Thoracic aorta (tissue), 2 donors: ENCODE results near the gene LAMA5. TPM values are rescaled to one million over a fixed set of nuclear protein-coding genes. Genes with fewer than 3 reads are reported as not detected.

Experiments used
- ATAC-seq: fragments of 150-250 bp; one replicate; pipeline ENCODE4 v1.8.0; 2017; ENCODE audit warnings: low read depth; ENCODE audit not compliant: insufficient number of reproducible peaks, low FRiP score
- DNase-seq: peaks from one replicate; pipeline ENCODE4 v3.0.0-alpha.2; 2020; ENCODE audit warnings: low spot score
- H3K27ac ChIP-seq, 2 donors: fragments of 200-600 bp; sonication (generic); 1 replicate in 1 of 2; 2 replicates in 1 of 2; pipeline ENCODE4 v1.5.1; 2016; ENCODE audit warnings: mild to moderate bottlenecking in 2 of 2, moderate library complexity in 2 of 2
- H3K27me3 ChIP-seq: fragments of 200-600 bp; sonication (generic); replicated peaks from 2 replicates; pipeline ENCODE4 v1.6.0; 2016; ENCODE audit warnings: mild to moderate bottlenecking; ENCODE audit not compliant: insufficient read depth
- H3K36me3 ChIP-seq: fragments of 200-600 bp; sonication (generic); one replicate; pipeline ENCODE4 v1.5.1; 2016
- H3K4me1 ChIP-seq, 2 donors: fragments of 200-600 bp; sonication (generic); 1 replicate in 1 of 2; 2 replicates in 1 of 2; pipeline versions ENCODE4 v1.5.1 to v1.6.0; 2016; ENCODE audit warnings: low read depth in 2 of 2, mild to moderate bottlenecking in 1 of 2; ENCODE audit not compliant: control insufficient read depth in 1 of 2
- H3K4me3 ChIP-seq: fragments of 200-600 bp; sonication (generic); 2 replicates; pipeline ENCODE4 v1.5.1; 2016; ENCODE audit warnings: mild to moderate bottlenecking
- H3K9me3 ChIP-seq: fragments of 200-600 bp; sonication (generic); 2 replicates; pipeline ENCODE4 v1.5.1; 2016
- total RNA-seq, 2 donors: library from RNA; depleted of rRNA; stranded (reverse); fragments of >200 nt; gene quantifications; one replicate each; pipeline versions ENCODE4 v1.1.0 to v1.2.3, GENCODE V29; 2016
- TF ChIP-seq, protein P1 (sequence below): fragments of 200-600 bp; sonication (generic); IDR thresholded peaks from one replicate; pipeline ENCODE4 v1.5.1; 2019; ENCODE audit warnings: antibody characterized with exemption

The LAMA5 gene
- total RNA-seq, 2 donors from 2014 or later, result 289 to 333 TPM

DNA sequence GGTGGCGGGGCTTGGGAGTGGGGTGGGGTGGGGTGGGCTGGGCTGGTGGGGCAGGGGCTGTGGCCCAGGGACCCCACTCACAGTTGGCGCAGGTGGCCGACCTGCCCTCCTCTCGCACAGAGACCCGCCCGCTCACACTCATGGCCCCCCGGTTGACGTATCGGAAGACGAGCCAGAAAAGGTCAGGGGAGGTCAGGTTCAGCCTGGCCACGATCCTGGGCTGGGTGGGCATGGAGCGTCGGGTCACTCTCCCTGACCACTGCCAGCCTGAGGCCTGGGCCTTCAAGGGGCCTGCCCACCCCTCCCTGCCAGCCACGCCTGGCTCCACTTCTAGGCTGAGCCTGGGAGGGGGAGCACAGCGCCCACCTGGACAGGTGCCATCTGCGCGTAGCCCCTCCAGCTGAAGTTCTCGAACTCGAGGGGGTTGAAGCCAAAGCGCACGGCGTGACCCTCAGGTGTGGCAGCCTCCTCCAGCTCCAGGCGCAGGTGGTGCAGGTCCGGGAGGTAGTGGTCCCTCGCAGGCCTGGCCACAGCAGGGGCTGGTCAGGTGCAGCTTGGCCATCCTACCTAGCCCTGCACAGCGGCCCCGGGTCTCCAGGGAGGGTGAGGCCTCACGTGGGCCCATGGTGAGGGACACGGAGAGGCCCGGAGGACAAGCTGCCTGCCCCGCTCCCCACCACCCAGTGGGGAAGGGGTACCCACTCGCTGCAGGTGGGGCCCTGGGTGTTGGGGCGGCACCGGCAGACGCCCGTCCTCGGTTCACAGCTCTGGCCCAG, 33.1 kb downstream of the LAMA5 start:
- H3K9me3 ChIP-seq, result no peaks in the 10 kb centered on the region
- ATAC-seq, result no peak

DNA sequence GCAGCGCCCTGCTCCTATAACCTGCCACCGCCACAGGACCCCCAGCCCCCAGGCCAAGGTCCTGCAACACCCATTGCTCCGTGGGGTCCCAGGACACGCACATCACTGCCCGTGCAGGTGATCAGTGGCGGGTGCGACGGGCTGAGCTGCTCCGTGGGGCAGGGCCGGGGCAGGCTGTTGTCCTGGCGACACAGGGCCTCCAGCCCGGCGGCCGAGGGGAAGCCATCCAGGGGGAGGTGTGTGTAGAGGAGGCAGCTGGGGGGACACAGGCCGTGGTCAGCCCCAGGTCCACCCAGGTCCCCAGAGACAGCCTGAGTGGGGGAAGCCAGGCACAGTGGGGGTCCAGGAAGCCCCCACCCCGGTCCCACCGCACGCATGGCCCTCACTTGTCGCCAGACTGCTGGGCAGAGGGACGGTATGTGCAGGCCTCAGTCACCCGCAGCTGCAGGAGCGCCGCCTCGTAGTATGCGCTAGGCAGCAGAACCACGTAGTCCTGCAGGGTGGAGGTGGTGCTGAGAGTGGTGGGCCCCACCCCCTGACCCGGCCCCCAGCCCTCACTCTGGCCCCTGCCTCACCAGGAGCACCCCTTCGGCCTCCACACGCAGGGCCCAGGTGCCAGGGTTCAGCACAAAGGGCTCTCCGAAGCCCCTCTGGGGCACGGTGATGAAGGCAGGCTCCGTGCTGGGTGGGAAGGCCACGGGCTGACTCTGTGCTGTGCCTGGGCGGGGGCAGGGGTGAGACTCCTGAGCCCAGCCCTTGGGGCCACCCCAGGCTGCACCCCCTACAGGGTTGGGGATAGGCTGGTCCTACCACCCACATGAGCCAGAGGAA, 33.9 kb downstream of the LAMA5 start:
- no peaks in the 10 kb centered on the region for H3K9me3 ChIP-seq
- H3K4me1 ChIP-seq, result no peaks in the 10 kb centered on the region
- no peak overlapping the region for H3K4me3 ChIP-seq
- no peak for DNase-seq
- no peak overlapping the region for H3K27ac ChIP-seq
- no peak for ATAC-seq
- TF ChIP-seq, protein P1, sequence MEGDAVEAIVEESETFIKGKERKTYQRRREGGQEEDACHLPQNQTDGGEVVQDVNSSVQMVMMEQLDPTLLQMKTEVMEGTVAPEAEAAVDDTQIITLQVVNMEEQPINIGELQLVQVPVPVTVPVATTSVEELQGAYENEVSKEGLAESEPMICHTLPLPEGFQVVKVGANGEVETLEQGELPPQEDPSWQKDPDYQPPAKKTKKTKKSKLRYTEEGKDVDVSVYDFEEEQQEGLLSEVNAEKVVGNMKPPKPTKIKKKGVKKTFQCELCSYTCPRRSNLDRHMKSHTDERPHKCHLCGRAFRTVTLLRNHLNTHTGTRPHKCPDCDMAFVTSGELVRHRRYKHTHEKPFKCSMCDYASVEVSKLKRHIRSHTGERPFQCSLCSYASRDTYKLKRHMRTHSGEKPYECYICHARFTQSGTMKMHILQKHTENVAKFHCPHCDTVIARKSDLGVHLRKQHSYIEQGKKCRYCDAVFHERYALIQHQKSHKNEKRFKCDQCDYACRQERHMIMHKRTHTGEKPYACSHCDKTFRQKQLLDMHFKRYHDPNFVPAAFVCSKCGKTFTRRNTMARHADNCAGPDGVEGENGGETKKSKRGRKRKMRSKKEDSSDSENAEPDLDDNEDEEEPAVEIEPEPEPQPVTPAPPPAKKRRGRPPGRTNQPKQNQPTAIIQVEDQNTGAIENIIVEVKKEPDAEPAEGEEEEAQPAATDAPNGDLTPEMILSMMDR, result no peak
- peaks cover 85% of the 10 kb centered on the region for H3K36me3 ChIP-seq
- H3K27me3 ChIP-seq, result no peaks in the 10 kb centered on the region

More for the DNA sequence above, 33.1 kb downstream of the LAMA5 start:
- TF ChIP-seq, protein P1, result no peak
- no peak overlapping the region for H3K4me3 ChIP-seq
- H3K4me1 ChIP-seq, result no peaks in the 10 kb centered on the region
- H3K36me3 ChIP-seq, result peaks cover 82% of the 10 kb centered on the region
- no peaks in the 10 kb centered on the region for H3K27me3 ChIP-seq
- no peak for DNase-seq
- H3K27ac ChIP-seq, result no peak overlapping the region

DNA sequence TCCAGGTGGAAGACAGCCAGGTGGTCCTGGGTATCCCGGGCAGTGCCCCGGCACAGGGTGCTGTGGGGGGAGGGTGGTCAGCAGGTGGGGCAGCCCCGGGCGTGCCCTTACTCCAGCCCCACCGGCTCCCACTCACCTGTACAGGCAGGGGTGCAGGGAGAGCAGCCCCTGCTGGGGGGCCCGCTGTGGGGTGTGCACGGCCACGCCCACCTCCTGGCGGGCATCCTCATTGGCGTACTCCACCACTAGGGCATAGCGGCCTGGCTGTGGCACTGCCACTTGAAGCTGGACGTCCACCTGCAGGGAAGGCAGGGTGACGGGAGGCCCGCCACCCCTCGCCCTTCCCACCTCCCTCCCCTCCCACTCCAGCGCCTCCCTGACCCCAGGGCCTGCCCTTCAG, 34.7 kb downstream of the LAMA5 start:
- H3K4me3 ChIP-seq, result no peak overlapping the region
- no peaks in the 10 kb centered on the region for H3K4me1 ChIP-seq
- peaks cover 84% of the 10 kb centered on the region for H3K36me3 ChIP-seq
- H3K9me3 ChIP-seq, result no peaks in the 10 kb centered on the region
- DNase-seq (no peak), ATAC-seq (no peak)
- no peak overlapping the region for H3K27ac ChIP-seq
- TF ChIP-seq, protein P1, result no peak
- no peaks in the 10 kb centered on the region for H3K27me3 ChIP-seq

DNA sequence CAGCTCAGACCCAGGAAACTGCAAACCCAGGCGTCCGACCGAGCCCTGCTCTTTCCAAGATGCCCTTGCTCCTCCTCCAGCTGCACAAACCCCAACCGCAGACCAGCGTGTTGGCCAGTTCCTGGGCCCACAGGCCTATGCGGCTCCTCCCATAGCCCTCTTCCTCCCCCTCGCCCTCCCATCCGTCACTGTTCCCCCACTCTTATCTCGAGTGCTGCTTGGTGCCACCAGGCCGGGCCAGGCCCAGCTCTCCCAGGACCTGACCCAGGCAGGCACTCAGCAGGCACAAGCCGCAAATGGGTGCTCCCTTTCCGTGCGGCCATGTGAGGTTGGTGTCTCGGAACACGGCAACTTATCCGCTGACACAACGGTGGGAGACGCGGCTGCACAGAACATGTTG, 35.8 kb downstream of the LAMA5 start:
- no peak for ATAC-seq
- DNase-seq, result no peak
- Histone ChIP-seq H3K4me3 (no peak overlapping the region), H3K9me3 (no peaks in the 10 kb centered on the region), H3K4me1 (no peaks in the 10 kb centered on the region), H3K27ac (no peak overlapping the region), H3K27me3 (no peaks in the 10 kb centered on the region), H3K36me3 (peaks cover 86% of the 10 kb centered on the region)
- TF ChIP-seq, protein P1, result no peak

DNA sequence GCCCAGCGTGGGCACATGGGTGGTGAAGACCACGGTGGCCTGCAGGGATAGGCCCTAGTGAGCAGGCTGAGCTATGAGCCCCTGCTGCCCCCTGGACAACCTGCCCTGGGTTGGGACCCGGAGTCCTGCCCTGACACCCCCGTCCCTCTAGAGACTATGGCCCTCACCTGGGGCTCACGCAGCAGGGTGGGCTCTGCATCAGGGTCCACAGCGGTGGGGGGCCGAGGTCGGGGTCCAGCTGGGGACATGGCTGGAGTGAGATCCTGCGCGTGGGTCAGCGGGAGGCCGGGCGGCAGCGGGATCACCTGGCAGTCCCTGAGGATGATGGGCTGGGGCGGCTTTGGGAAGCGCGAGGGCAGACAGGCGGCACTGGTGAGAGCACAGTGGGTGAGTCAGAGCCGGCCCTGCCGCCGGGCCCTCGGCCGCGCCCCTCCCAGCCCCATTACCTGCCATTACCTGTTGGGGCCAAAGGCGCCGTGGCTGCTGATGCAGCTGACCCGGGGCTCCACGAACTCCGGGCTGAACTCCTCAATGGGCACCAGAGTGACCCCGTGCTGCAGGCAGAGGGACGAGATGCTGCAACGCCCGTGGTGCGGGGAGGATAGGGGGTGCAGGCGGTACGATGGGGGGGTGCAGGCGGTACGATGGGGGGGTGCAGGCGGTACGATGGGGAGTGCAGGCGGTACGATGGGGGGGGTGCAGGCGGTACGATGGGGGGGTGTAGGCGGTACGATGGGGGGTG, 36.4 kb downstream of the LAMA5 start:
- no peaks in the 10 kb centered on the region for H3K27me3 ChIP-seq
- ATAC-seq (no peak), DNase-seq (no peak)
- H3K4me1 ChIP-seq, result no peaks in the 10 kb centered on the region
- H3K36me3 ChIP-seq, result peaks cover 86% of the 10 kb centered on the region
- H3K4me3 ChIP-seq, result no peak overlapping the region
- H3K27ac ChIP-seq, result no peak overlapping the region
- TF ChIP-seq, protein P1, result no peak
- H3K9me3 ChIP-seq, result no peaks in the 10 kb centered on the region
